K562 (cell line): ENCODE measurements around the gene DBNDD1. TPM values are rescaled to one million over a fixed set of nuclear protein-coding genes. Genes with fewer than 3 reads are reported as not detected.

Experiments
- CC2D1A ChIP-seq: fragments of 450-650 bp; IDR thresholded peaks from 2 replicates; pipeline ENCODE4 v1.6.1; 2017; ENCODE audit warnings: mild to moderate bottlenecking
- CHD2 ChIP-seq: IDR thresholded peaks from 2 replicates; pipeline ENCODE4 v1.6.1; 2011; ENCODE audit warnings: low read depth, low read length
- EGR1 ChIP-seq: fragments of 450-650 bp; conservative IDR thresholded peaks from 2 replicates; pipeline ENCODE4 v1.6.1; 2017; ENCODE audit warnings: mild to moderate bottlenecking
- ID3 ChIP-seq, 2 experiments: fragments of 250-450 bp in 1 of 2; fragments of 450-650 bp in 1 of 2; sonication (Bioruptor Pico) in 1 of 2; IDR thresholded peaks; 2 replicates each; pipeline versions ENCODE4 v1.6.1 to v1.8.0; 2016 to 2021; ENCODE audit warnings: mild to moderate bottlenecking in 2 of 2, moderate library complexity in 2 of 2, missing compliant biosample characterization in 1 of 2, missing genetic modification characterization in 1 of 2
- IRF9 ChIP-seq: fragments of 450-650 bp; IDR thresholded peaks from 2 replicates; pipeline ENCODE4 v1.6.1; 2016; ENCODE audit warnings: missing biosample characterization, missing genetic modification characterization
- MIER1 ChIP-seq: fragments of 450-650 bp; IDR thresholded peaks from 2 replicates; pipeline ENCODE4 v1.6.1; 2016; ENCODE audit warnings: antibody characterized with exemption, mild to moderate bottlenecking, low read depth
- NCOA4 ChIP-seq: fragments of 450-650 bp; IDR thresholded peaks from 2 replicates; pipeline ENCODE4 v1.6.1; 2018; ENCODE audit warnings: mild to moderate bottlenecking; ENCODE audit not compliant: partially characterized antibody
- PTBP1 ChIP-seq: fragments of 200-400 bp; formaldehyde crosslinking; IDR thresholded peaks from 2 replicates; pipeline ENCODE4 v1.6.1; 2017; ENCODE audit warnings: low read depth, low read length
- RFX1 ChIP-seq: fragments of 450-650 bp; IDR thresholded peaks from 2 replicates; pipeline ENCODE4 v1.6.1; 2016; ENCODE audit warnings: mild to moderate bottlenecking, moderate library complexity
- SAP30 ChIP-seq: fragments of 200-600 bp; sonication (generic); IDR thresholded peaks from 2 replicates; pipeline ENCODE4 v1.6.1; 2012; ENCODE audit warnings: borderline replicate concordance, low read depth, mild to moderate bottlenecking, moderate library complexity, low read length, control low read depth, inconsistent platforms; ENCODE audit not compliant: insufficient read depth, poor library complexity, severe bottlenecking
- SMAD3 ChIP-seq: fragments of 450-650 bp; formaldehyde crosslinking; conservative IDR thresholded peaks from 2 replicates; pipeline ENCODE4 v1.4.0; 2020; ENCODE audit warnings: mild to moderate bottlenecking
- SREBF1 ChIP-seq: fragments of 150-350 bp; IDR thresholded peaks from 2 replicates; pipeline ENCODE4 v1.6.1; 2014; ENCODE audit warnings: antibody characterized with exemption, low read depth, low read length, borderline replicate concordance
- SRF ChIP-seq, 2 experiments: fragments of 250-450, 450-650 bp in 1 of 2; sonication (Bioruptor Pico) in 1 of 2; sonication (generic) in 1 of 2; formaldehyde crosslinking; IDR thresholded peaks; 2 replicates each; pipeline versions ENCODE4 v1.5.0 to v1.5.1; 2020 to 2022; ENCODE audit warnings: mild to moderate bottlenecking in 1 of 2, missing genetic modification reagents in 1 of 2
- U2AF1 ChIP-seq: fragments of 200-400 bp; formaldehyde crosslinking; optimal IDR thresholded peaks from 2 replicates; pipeline ENCODE3; 2017; ENCODE audit warnings: mild to moderate bottlenecking, low read depth, low read length, moderate library complexity
- XRCC4 ChIP-seq: IDR thresholded peaks from one replicate; pipeline ENCODE4 v1.6.1; 2011; ENCODE audit not compliant: insufficient read depth, insufficient read length; ENCODE audit errors: extremely low read depth
- ZFX ChIP-seq: sonication (generic); formaldehyde crosslinking; IDR thresholded peaks from 2 replicates; pipeline ENCODE4 v1.8.0; 2022; ENCODE audit warnings: mild to moderate bottlenecking, missing genetic modification reagents, moderate library complexity
- ZNF133 ChIP-seq: fragments of 250-450 bp; sonication (Bioruptor Pico); IDR thresholded peaks from 2 replicates; pipeline ENCODE4 v1.4.0; 2020; ENCODE audit warnings: mild to moderate bottlenecking
- ZNF408 ChIP-seq: fragments of 250-450 bp; sonication (Bioruptor Pico); IDR thresholded peaks from 2 replicates; pipeline ENCODE4 v1.4.0; 2020; ENCODE audit warnings: low read depth, mild to moderate bottlenecking, moderate library complexity
- ZNF592 ChIP-seq: fragments of 450-650 bp; IDR thresholded peaks from 2 replicates; pipeline ENCODE4 v1.6.1; 2017; ENCODE audit warnings: antibody characterized with exemption, mild to moderate bottlenecking
- polyA plus RNA-seq, 8 experiments: library from polyadenylated mRNA; depleted of rRNA in 4 of 8; stranded (reverse) in 5 of 8; unstranded in 3 of 8; fragments of >200 nt; fragmentation: Nextera tagmentation in 2 of 8; fragmentation: Illumina TruSeq in 1 of 8; extraction: Ambion mirVana in 2 of 8; extraction: Trizol in 1 of 8; gene quantifications; 2 replicates each; pipeline versions ENCODE4 v1.2.1 to v1.2.3, GENCODE V29; 2011 to 2014; ENCODE audit warnings: inconsistent platforms in 1 of 8, missing spikeins in 1 of 8
- total RNA-seq, 7 experiments: library from RNA; depleted of rRNA in 6 of 7; stranded (reverse); fragments of >200 nt in 6 of 7; fragmentation: Illumina TruSeq in 2 of 7; extraction: Trizol in 2 of 7; gene quantifications; 2 replicates each; pipeline versions ENCODE4 v1.2.1 to v1.2.3, GENCODE V29; 2011 to 2021; ENCODE audit warnings: low replicate concordance in 1 of 7
- TF ChIP-seq, protein P1 (sequence below): sonication (generic); formaldehyde crosslinking; IDR thresholded peaks from 2 replicates; pipeline ENCODE4 v1.9.0; 2022; ENCODE audit warnings: mild to moderate bottlenecking, missing genetic modification reagents

Gene DBNDD1
- total and polyA plus RNA-seq, 9 of the 15 experiments (the other 6 are each of a cell fraction or from before 2014, with no cell fraction given) = 0.55 to 13.0 (median 5.8) TPM

DNA sequence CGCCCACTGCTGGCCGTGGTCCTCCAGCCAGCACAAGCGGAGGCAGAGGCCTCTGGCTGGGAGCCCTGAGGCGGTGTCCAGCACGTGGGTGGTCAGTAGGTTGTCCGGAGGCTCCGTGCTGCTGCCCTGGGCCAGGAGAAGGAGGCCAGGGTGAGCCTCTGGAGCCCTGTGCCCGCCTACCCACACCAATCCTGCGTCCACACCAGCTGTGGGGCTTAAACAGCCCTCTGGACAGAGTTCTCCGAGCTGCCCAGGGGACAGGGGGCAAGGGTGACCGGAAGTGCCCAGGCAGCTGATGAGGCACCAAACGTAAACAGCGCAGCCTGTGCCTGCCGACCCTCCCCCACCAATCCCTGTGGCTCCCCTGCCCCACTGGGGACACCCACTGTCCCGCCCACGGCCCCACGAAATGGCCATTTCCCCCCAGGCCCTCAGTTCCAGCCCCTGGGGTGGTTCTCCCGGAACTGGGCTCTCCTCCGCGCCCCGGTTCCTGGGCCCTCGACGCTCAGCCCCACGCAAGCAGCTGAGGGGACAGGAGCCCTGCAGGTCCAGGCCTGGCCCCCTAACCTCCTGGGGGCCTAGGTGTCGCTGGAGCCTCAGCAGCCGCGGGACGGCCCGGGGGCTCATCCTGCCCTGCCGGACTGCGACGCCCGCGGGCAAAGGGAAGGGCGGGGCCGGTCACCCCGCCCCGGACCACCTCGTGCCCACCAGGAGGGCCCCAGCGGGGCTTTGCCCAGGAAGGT, 27.9 kb upstream of the DBNDD1 start (continued):
- TF ChIP-seq ZNF592 (peak; percentile 78), SRF (CRISPR knock-in tag; IDR thresholded peaks at IDR 0.05) (no peak), XRCC4 (no peak), ZFX (peak; percentile 81), U2AF1 (no peak), ZNF408 (CRISPR knock-in tag) (no peak), RFX1 (no peak), IRF9 (tag) (no peak), SMAD3 (CRISPR knock-in tag) (no peak), PTBP1 (no peak), SAP30 (peak; percentile 26), NCOA4 (no peak), MIER1 (no peak), SREBF1 (no peak), CHD2 (no peak), CC2D1A (no peak), ID3 (CRISPR knock-in tag; IDR thresholded peaks at IDR 0.05) (no peak), ID3 (tag; IDR thresholded peaks at IDR 0.05) (0 out of 2 replicates have a peak, but pooled peaks have one; percentile 22), ZNF133 (CRISPR knock-in tag) (no peak), EGR1 (peak; percentile 79)
- TF ChIP-seq, protein P1, sequence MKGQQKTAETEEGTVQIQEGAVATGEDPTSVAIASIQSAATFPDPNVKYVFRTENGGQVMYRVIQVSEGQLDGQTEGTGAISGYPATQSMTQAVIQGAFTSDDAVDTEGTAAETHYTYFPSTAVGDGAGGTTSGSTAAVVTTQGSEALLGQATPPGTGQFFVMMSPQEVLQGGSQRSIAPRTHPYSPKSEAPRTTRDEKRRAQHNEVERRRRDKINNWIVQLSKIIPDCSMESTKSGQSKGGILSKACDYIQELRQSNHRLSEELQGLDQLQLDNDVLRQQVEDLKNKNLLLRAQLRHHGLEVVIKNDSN (CRISPR knock-in tag) = peak; percentile 73
